Measurements from ENCODE around the gene UBE2L3.

UBE2L3 gene

GRCh38 chr22:21657020-21657359, 89.5 kb downstream of the UBE2L3 start:
- H3K9ac ChIP-seq (ENCODE audit: low read depth, low read length) = no peak overlapping the region

GRCh38 chr22:21657360-21658032, 90.0 kb downstream of the UBE2L3 start:
- H3K4me3 ChIP-seq (ENCODE audit: low read depth, low read length) = peak overlapping the region; percentile 63
- peaks cover 17% of the 10 kb centered on the region for H3K36me3 ChIP-seq (ENCODE audit: control insufficient read depth, insufficient read depth, low read length)
- peaks cover 4% of the 10 kb centered on the region for H3K4me1 ChIP-seq (ENCODE audit: control insufficient read depth, insufficient read depth, low read length)
- H3K9me3 ChIP-seq (ENCODE audit: control insufficient read depth, insufficient read depth, low read length) = no peaks in the 10 kb centered on the region
- H3K27ac ChIP-seq (ENCODE audit: low read depth, low read length) = peak overlapping the region; percentile 62
- 0 out of 2 replicates have a peak overlapping the region, but pooled peaks have one; percentile 12 for H3K9ac ChIP-seq (ENCODE audit: low read depth, low read length)
- no peaks in the 10 kb centered on the region for H3K27me3 ChIP-seq (ENCODE audit: control insufficient read depth, insufficient read depth, low read length)

More at GRCh38 chr22:21657020-21657359, 89.5 kb downstream of the UBE2L3 start:
- peak overlapping the region; percentile 62 for H3K27ac ChIP-seq (ENCODE audit: low read depth, low read length)
- no peaks in the 10 kb centered on the region for H3K9me3 ChIP-seq (ENCODE audit: control insufficient read depth, insufficient read depth, low read length)
- H3K4me3 ChIP-seq (ENCODE audit: low read depth, low read length) = peak overlapping the region; percentile 63
- peaks cover 4% of the 10 kb centered on the region for H3K4me1 ChIP-seq (ENCODE audit: control insufficient read depth, insufficient read depth, low read length)
- no peaks in the 10 kb centered on the region for H3K27me3 ChIP-seq (ENCODE audit: control insufficient read depth, insufficient read depth, low read length)
- H3K36me3 ChIP-seq (ENCODE audit: control insufficient read depth, insufficient read depth, low read length) = peaks cover 17% of the 10 kb centered on the region

GRCh38 chr22:21659864-21660525, 92.5 kb downstream of the UBE2L3 start:
- H3K36me3 ChIP-seq (ENCODE audit: control insufficient read depth, insufficient read depth, low read length) = no peaks in the 10 kb centered on the region
- no peaks in the 10 kb centered on the region for H3K27me3 ChIP-seq (ENCODE audit: control insufficient read depth, insufficient read depth, low read length)
- no peaks in the 10 kb centered on the region; the same call in 1 of the 2 replicates for H3K4me1 ChIP-seq (ENCODE audit: control insufficient read depth, insufficient read depth, low read length)
- no peaks in the 10 kb centered on the region for H3K9me3 ChIP-seq (ENCODE audit: control insufficient read depth, insufficient read depth, low read length)
- no peak overlapping the region for H3K4me3 ChIP-seq (ENCODE audit: low read depth, low read length)
- no peak overlapping the region for H3K9ac ChIP-seq (ENCODE audit: low read depth, low read length)
- H3K27ac ChIP-seq (ENCODE audit: low read depth, low read length) = no peak overlapping the region

DNA sequence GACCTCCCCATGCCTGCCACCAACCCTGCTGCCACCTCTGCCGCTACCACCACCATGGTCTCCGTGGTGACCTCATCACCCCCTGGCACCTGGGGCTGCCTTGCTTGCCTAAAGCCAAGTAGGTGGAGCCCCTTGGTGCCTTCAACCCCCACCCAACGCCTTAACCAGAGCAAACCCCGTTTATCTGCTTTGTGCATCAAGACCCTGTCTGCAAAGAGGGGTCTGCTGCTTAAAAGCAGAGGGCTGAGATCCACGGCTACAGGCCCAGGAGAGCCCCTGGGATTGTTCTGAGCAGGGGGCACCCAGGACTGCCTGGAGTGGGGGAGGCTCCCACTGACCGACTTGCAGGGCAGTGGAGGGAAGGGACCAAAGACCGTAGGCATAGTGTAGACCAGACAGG, 93.4 kb downstream of the UBE2L3 start:
- Histone ChIP-seq H3K36me3 (ENCODE audit: control insufficient read depth, insufficient read depth, low read length) (no peaks in the 10 kb centered on the region), H3K4me1 (ENCODE audit: control insufficient read depth, insufficient read depth, low read length) (no peaks in the 10 kb centered on the region; the same call in 1 of the 2 replicates), H3K9me3 (ENCODE audit: control insufficient read depth, insufficient read depth, low read length) (no peaks in the 10 kb centered on the region), H3K4me3 (ENCODE audit: low read depth, low read length) (no peak overlapping the region), H3K9ac (ENCODE audit: low read depth, low read length) (no peak overlapping the region), H3K27ac (ENCODE audit: low read depth, low read length) (no peak overlapping the region), H3K27me3 (ENCODE audit: control insufficient read depth, insufficient read depth, low read length) (no peaks in the 10 kb centered on the region)

DNA sequence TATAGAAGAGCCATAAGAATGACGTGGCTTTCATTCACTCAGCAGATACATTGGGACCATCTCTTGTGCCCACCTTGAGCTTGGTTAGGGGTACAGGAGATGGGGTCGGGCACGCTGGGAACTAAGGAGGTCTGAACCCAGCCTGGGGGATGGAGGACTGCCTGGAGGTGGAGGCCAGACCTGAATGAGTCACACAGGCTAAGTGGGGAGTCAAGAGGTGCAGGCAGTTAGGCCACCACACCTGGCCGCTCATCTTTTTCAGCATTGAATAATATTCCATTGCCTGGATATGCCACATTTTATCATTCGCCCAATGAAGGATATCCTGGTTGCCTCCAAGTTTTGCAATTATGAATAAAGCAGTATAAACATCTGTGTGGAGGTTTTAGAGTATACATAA, 94.5 kb downstream of the UBE2L3 start:
- H3K27me3 ChIP-seq (ENCODE audit: control insufficient read depth, insufficient read depth, low read length) = no peaks in the 10 kb centered on the region
- no peak overlapping the region for H3K4me3 ChIP-seq (ENCODE audit: low read depth, low read length)
- H3K36me3 ChIP-seq (ENCODE audit: control insufficient read depth, insufficient read depth, low read length) = no peaks in the 10 kb centered on the region
- H3K27ac ChIP-seq (ENCODE audit: low read depth, low read length) = no peak overlapping the region
- H3K9me3 ChIP-seq (ENCODE audit: control insufficient read depth, insufficient read depth, low read length) = no peaks in the 10 kb centered on the region
- no peaks in the 10 kb centered on the region; the same call in 1 of the 2 replicates for H3K4me1 ChIP-seq (ENCODE audit: control insufficient read depth, insufficient read depth, low read length)
- H3K9ac ChIP-seq (ENCODE audit: low read depth, low read length) = no peak overlapping the region

DNA sequence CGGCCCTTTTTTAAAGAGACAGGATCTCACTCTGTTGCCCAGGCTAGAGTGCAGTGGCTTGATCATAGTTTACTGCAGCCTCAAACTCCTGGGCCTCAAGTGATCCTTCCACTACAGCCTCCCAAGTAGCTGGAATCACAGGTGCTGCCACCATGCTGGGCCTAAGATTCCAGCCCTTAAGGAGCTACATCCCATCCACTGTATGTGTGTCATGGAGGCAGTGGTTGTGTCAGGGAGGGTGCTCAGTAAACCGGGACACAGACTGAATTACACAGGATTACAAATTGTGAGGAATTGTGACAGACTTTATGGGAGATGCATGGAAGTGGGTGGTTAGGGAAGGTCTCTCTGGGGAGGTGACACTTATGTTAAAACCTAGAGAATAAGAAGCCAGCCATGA, 96.2 kb downstream of the UBE2L3 start:
- H3K36me3 ChIP-seq (ENCODE audit: control insufficient read depth, insufficient read depth, low read length) = no peaks in the 10 kb centered on the region

DNA sequence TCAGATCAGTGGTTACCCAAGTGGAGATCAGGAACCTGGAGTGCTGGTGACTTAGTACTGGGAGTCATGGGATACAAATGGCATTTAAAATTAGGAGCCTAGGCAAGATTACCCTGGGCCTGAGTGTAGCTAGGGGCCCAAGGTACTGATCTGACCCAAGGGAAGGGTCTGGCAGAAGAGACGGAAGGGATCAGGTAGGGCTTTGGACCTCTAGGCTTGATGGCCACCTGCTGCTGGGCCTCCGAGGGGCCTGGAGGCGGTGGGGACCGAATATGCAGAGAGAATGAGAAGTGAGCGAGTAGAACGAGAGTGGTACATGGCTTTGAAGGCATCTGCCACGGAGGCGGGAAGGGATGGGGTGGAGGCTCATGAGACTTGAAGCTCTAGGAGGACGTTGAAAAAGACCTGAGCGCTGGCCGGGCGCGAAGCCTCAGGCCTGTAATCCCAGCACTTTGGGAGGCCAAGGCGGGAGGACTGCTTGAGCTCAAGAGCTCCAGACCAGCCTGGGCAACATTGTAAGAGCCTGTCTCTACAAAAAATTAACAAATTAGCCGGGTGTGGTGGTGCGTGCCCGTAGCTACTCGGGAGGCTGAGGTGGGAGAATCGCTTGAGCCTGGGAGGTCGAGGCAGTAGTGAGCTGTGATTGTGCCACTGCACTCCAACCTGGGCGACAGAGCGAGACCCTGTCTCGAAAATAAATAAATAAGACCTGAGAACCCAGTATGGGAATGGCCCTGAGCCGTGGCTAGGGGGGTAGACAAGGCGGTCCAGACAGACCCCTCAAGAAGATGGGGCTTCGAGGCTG, 97.7 kb downstream of the UBE2L3 start:
- H3K9me3 ChIP-seq (ENCODE audit: control insufficient read depth, insufficient read depth, low read length) = no peaks in the 10 kb centered on the region
- H3K36me3 ChIP-seq (ENCODE audit: control insufficient read depth, insufficient read depth, low read length) = peaks cover 3% of the 10 kb centered on the region; the same call in 1 of the 2 replicates
- no peak overlapping the region for H3K9ac ChIP-seq (ENCODE audit: low read depth, low read length)
- H3K27me3 ChIP-seq (ENCODE audit: control insufficient read depth, insufficient read depth, low read length) = no peaks in the 10 kb centered on the region
- H3K27ac ChIP-seq (ENCODE audit: low read depth, low read length) = peak overlapping the region; percentile 90
- no peaks in the 10 kb centered on the region for H3K4me1 ChIP-seq (ENCODE audit: control insufficient read depth, insufficient read depth, low read length)
- H3K4me3 ChIP-seq (ENCODE audit: low read depth, low read length) = peak overlapping the region; percentile 91

More for the DNA sequence above, 96.2 kb downstream of the UBE2L3 start:
- no peak overlapping the region for H3K27ac ChIP-seq (ENCODE audit: low read depth, low read length)
- H3K27me3 ChIP-seq (ENCODE audit: control insufficient read depth, insufficient read depth, low read length) = no peaks in the 10 kb centered on the region
- H3K9ac ChIP-seq (ENCODE audit: low read depth, low read length) = no peak overlapping the region
- H3K9me3 ChIP-seq (ENCODE audit: control insufficient read depth, insufficient read depth, low read length) = no peaks in the 10 kb centered on the region
- no peaks in the 10 kb centered on the region for H3K4me1 ChIP-seq (ENCODE audit: control insufficient read depth, insufficient read depth, low read length)
- H3K4me3 ChIP-seq (ENCODE audit: low read depth, low read length) = no peak overlapping the region

GRCh38 chr22:21666786-21667185, 99.3 kb downstream of the UBE2L3 start:
- peak overlapping the region; percentile 91 for H3K4me3 ChIP-seq (ENCODE audit: low read depth, low read length)
- no peaks in the 10 kb centered on the region for H3K4me1 ChIP-seq (ENCODE audit: control insufficient read depth, insufficient read depth, low read length)
- peaks cover 17% of the 10 kb centered on the region for H3K36me3 ChIP-seq (ENCODE audit: control insufficient read depth, insufficient read depth, low read length)
- no peak overlapping the region for H3K9ac ChIP-seq (ENCODE audit: low read depth, low read length)
- H3K27ac ChIP-seq (ENCODE audit: low read depth, low read length) = no peak overlapping the region
- H3K9me3 ChIP-seq (ENCODE audit: control insufficient read depth, insufficient read depth, low read length) = no peaks in the 10 kb centered on the region
- no peaks in the 10 kb centered on the region for H3K27me3 ChIP-seq (ENCODE audit: control insufficient read depth, insufficient read depth, low read length)

- Histone ChIP-seq H3K27me3 (ENCODE audit: control insufficient read depth, insufficient read depth, low read length) (no peaks in the 10 kb centered on the region), H3K27ac (ENCODE audit: low read depth, low read length) (no peak overlapping the region), H3K4me1 (ENCODE audit: control insufficient read depth, insufficient read depth, low read length) (no peaks in the 10 kb centered on the region), H3K4me3 (ENCODE audit: low read depth, low read length) (no peak overlapping the region), H3K9ac (ENCODE audit: low read depth, low read length) (no peak overlapping the region), H3K9me3 (ENCODE audit: control insufficient read depth, insufficient read depth, low read length) (no peaks in the 10 kb centered on the region), H3K36me3 (ENCODE audit: control insufficient read depth, insufficient read depth, low read length) (peaks cover 36% of the 10 kb centered on the region)
These were observed 101.5 kb downstream of the UBE2L3 start for GRCh38 chr22:21669026-21669425.

- Histone ChIP-seq H3K27ac (ENCODE audit: low read depth, low read length) (no peak overlapping the region), H3K27me3 (ENCODE audit: control insufficient read depth, insufficient read depth, low read length) (no peaks in the 10 kb centered on the region), H3K4me1 (ENCODE audit: control insufficient read depth, insufficient read depth, low read length) (no peaks in the 10 kb centered on the region), H3K36me3 (ENCODE audit: control insufficient read depth, insufficient read depth, low read length) (peaks cover 53% of the 10 kb centered on the region), H3K9ac (ENCODE audit: low read depth, low read length) (no peak overlapping the region), H3K9me3 (ENCODE audit: control insufficient read depth, insufficient read depth, low read length) (no peaks in the 10 kb centered on the region), H3K4me3 (ENCODE audit: low read depth, low read length) (no peak overlapping the region)
These were observed 104.7 kb downstream of the UBE2L3 start for GRCh38 chr22:21672107-21672629.
